Measurements from ENCODE around the gene SMCR8. TPM values are rescaled to one million over a fixed set of nuclear protein-coding genes. Genes with fewer than 3 reads are reported as not detected.

Gene SMCR8
- total and polyA plus RNA-seq, 9 of the 15 experiments (the other 6 are each of a cell fraction or from before 2014, with no cell fraction given) = 0.25 to 8.8 (median 4.9) TPM

GRCh38 chr17:18363101-18364049 lies 48.3 kb downstream of the SMCR8 start, which contains the start of gene SHMT1 (continued):
- TF ChIP-seq, protein P1, sequence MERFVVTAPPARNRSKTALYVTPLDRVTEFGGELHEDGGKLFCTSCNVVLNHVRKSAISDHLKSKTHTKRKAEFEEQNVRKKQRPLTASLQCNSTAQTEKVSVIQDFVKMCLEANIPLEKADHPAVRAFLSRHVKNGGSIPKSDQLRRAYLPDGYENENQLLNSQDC (CRISPR knock-in tag; IDR thresholded peaks at IDR 0.05) = no peak
- TF ChIP-seq ZNF395 (CRISPR knock-in tag; IDR thresholded peaks at IDR 0.05) = no peak
- TF ChIP-seq NR2C1 (IDR thresholded peaks at IDR 0.05) = no peak
- no peak for TF ChIP-seq NR2C1 (tag; IDR thresholded peaks at IDR 0.05)
- TF ChIP-seq E2F8 (IDR thresholded peaks at IDR 0.05; ENCODE audit: low read depth, partially characterized antibody) = no peak
- TF ChIP-seq FOXM1 (IDR thresholded peaks at IDR 0.05; ENCODE audit: low read depth) = no peak
- TF ChIP-seq FOXM1 (CRISPR knock-in tag; IDR thresholded peaks at IDR 0.05; ENCODE audit: low read depth) = no peak
- no peak for TF ChIP-seq ZBTB7A (IDR thresholded peaks at IDR 0.05; ENCODE audit: borderline replicate concordance, control insufficient read depth, low read depth, low read length)
- no peak for TF ChIP-seq MEF2D (tag; conservative IDR thresholded peaks at IDR 0.05; ENCODE audit: low read depth)
- TF ChIP-seq ARHGAP35 (IDR thresholded peaks at IDR 0.05; ENCODE audit: partially characterized antibody) = no peak
- TF ChIP-seq ZNF444 (CRISPR knock-in tag; IDR thresholded peaks at IDR 0.05) = no peak
- TF ChIP-seq GABPB2 (CRISPR knock-in tag; conservative IDR thresholded peaks at IDR 0.05) = no peak
- TF ChIP-seq, protein P2, sequence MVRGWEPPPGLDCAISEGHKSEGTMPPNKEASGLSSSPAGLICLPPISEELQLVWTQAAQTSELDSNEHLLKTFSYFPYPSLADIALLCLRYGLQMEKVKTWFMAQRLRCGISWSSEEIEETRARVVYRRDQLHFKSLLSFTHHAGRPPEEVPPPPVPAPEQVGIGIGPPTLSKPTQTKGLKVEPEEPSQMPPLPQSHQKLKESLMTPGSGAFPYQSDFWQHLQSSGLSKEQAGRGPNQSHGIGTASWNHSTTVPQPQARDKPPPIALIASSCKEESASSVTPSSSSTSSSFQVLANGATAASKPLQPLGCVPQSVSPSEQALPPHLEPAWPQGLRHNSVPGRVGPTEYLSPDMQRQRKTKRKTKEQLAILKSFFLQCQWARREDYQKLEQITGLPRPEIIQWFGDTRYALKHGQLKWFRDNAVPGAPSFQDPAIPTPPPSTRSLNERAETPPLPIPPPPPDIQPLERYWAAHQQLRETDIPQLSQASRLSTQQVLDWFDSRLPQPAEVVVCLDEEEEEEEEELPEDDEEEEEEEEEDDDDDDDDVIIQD (CRISPR knock-in tag; IDR thresholded peaks at IDR 0.05) = no peak
- no peak for TF ChIP-seq CTCF (IDR thresholded peaks at IDR 0.05 in 2 of 3, conservative IDR thresholded peaks at IDR 0.05 in 1 of 3; ENCODE audit: insufficient read depth in 2 of 3, low read depth in 1 of 3, low read length in 3 of 3)
- no peak for TF ChIP-seq ZNF280A (IDR thresholded peaks at IDR 0.05; ENCODE audit: low read depth, partially characterized antibody)
- no peak for TF ChIP-seq STAT5A (IDR thresholded peaks at IDR 0.05; ENCODE audit: borderline replicate concordance, low read length)
- TF ChIP-seq RBM17 (IDR thresholded peaks at IDR 0.05; ENCODE audit: borderline replicate concordance, low read depth, low read length) = no peak

Data from K562 (cell line).